K562 (cell line): ENCODE results near the gene ATRNL1. TPM values are rescaled to one million over a fixed set of nuclear protein-coding genes. Genes with fewer than 3 reads are reported as not detected.

Experiments used
- ATAC-seq: fragments of 200-7000 bp; cut with Tn5 transposase; 3 replicates; pipeline ENCODE4 v1.9.1; 2020; ENCODE audit warnings: moderate library complexity
- BruUV-seq: library from RNA; stranded (reverse); fragments of 400-500 nt; replicated peaks from 2 replicates; lab custom pipeline; 2021; lab: Mats Ljungman, UMichigan
- CTCF ChIA-PET: fragments of 300-600 bp; formaldehyde crosslinking; extraction: SDS; loops from one replicate; lab custom pipeline; 2021; ENCODE audit warnings: low intra/inter-chr PET ratio; lab: Yijun Ruan, JAX
- POLR2A ChIA-PET: fragments of 300-600, 350-650 bp; sonication (Branson Sonifier 250); formaldehyde crosslinking; extraction: SDS; loops from one replicate; lab custom pipeline; 2021; ENCODE audit warnings: antibody characterized with exemption, inconsistent platforms; lab: Yijun Ruan, JAX
- DNase-seq, 4 experiments: peaks; one replicate each; pipeline versions ENCODE4 v3.0.0 to v3.0.0-alpha.2; 2011 to 2018; ENCODE audit warnings: low spot score in 3 of 4, mixed read lengths in 3 of 4; ENCODE audit errors: extremely low read depth in 1 of 4
- FAIRE-seq: peaks from 2 replicates; lab custom pipeline; 2011; peaks lifted over from hg19 to GRCh38; lab: Jason Lieb, UNC
- H2AFZ ChIP-seq: 2 replicates; pipeline ENCODE4 v1.6.0; 2011; ENCODE audit warnings: low read depth, low read length, control low read depth, inconsistent platforms
- H3K27ac ChIP-seq: fragments of 200-600 bp; 3 replicates; pipeline ENCODE4 v1.8.0; 2011; ENCODE audit warnings: low read depth, mild to moderate bottlenecking, control low read depth, inconsistent platforms, low read length, moderate library complexity, mixed read lengths; ENCODE audit errors: extremely low read depth
- H3K27me3 ChIP-seq, 2 experiments: fragments of 300-600 bp in 1 of 2; 2 replicates in 1 of 2; 3 replicates in 1 of 2; pipeline versions ENCODE4 v1.6.0 to v1.8.0; 2011; ENCODE audit warnings: inconsistent platforms in 2 of 2, low read length in 2 of 2, mild to moderate bottlenecking in 1 of 2, mixed read lengths in 1 of 2, moderate library complexity in 1 of 2; ENCODE audit not compliant: control insufficient read depth in 2 of 2, insufficient read depth in 2 of 2
- H3K36me3 ChIP-seq: fragments of 300-600 bp; 3 replicates; pipeline ENCODE4 v1.8.0; 2011; ENCODE audit warnings: mild to moderate bottlenecking, low read length, inconsistent platforms; ENCODE audit not compliant: control insufficient read depth, insufficient read depth
- H3K4me1 ChIP-seq, 2 experiments: fragments of 200-600 bp in 1 of 2; replicated peaks in 1 of 2; 2 replicates in 1 of 2; 3 replicates in 1 of 2; pipeline versions ENCODE4 v1.5.1 to v1.8.0; 2011; ENCODE audit warnings: inconsistent platforms in 2 of 2, low read length in 2 of 2, mild to moderate bottlenecking in 1 of 2, mixed read lengths in 1 of 2, moderate library complexity in 1 of 2; ENCODE audit not compliant: control insufficient read depth in 2 of 2, insufficient read depth in 2 of 2
- H3K4me2 ChIP-seq: 2 replicates; pipeline ENCODE4 v1.6.1; 2011; ENCODE audit warnings: low read length, control low read depth, inconsistent platforms, mixed read lengths; ENCODE audit not compliant: insufficient read depth
- H3K4me3 ChIP-seq: fragments of 200-600 bp; sonication (generic), shearing (Covaris generic); 2 replicates; pipeline ENCODE4 v1.5.1; 2016; ENCODE audit warnings: control low read depth, inconsistent platforms
- H3K79me2 ChIP-seq: fragments of 200-600 bp; 3 replicates; pipeline ENCODE4 v1.8.0; 2011; ENCODE audit warnings: low read length, inconsistent platforms; ENCODE audit not compliant: control insufficient read depth, insufficient read depth
- H3K9ac ChIP-seq, 2 experiments: 2 replicates each; pipeline versions ENCODE4 v1.6.0 to v1.6.1; 2011; ENCODE audit warnings: low read depth in 2 of 2, low read length in 2 of 2, control low read depth in 1 of 2, inconsistent platforms in 1 of 2, mild to moderate bottlenecking in 1 of 2, mixed read lengths in 1 of 2; ENCODE audit not compliant: insufficient read depth in 1 of 2
- H3K9me1 ChIP-seq: one replicate; pipeline ENCODE4 v1.6.0; 2011; ENCODE audit warnings: inconsistent platforms, mild to moderate bottlenecking, low read length, moderate library complexity; ENCODE audit not compliant: control insufficient read depth, insufficient read depth
- H3K9me3 ChIP-seq: replicated peaks from 2 replicates; pipeline ENCODE4 v1.5.1; 2011; ENCODE audit warnings: low read depth, low read length, inconsistent platforms; ENCODE audit not compliant: control insufficient read depth, insufficient read depth
- H4K20me1 ChIP-seq: replicated peaks from 2 replicates; pipeline ENCODE4 v1.6.1; 2011; ENCODE audit warnings: low read length, inconsistent platforms, mixed read lengths; ENCODE audit not compliant: control insufficient read depth, insufficient read depth
- ERF ChIP-seq: fragments of 450-650 bp; formaldehyde crosslinking; IDR thresholded peaks from 2 replicates; pipeline ENCODE4 v1.4.0; 2020; ENCODE audit warnings: mild to moderate bottlenecking, mixed read lengths
- NCOA4 ChIP-seq: fragments of 450-650 bp; IDR thresholded peaks from 2 replicates; pipeline ENCODE4 v1.6.1; 2018; ENCODE audit warnings: mild to moderate bottlenecking; ENCODE audit not compliant: partially characterized antibody
- PHTF2 ChIP-seq: fragments of 250-450 bp; sonication (Bioruptor Pico); IDR thresholded peaks from 2 replicates; pipeline ENCODE4 v1.5.0; 2021; ENCODE audit warnings: mild to moderate bottlenecking
- SOX6 ChIP-seq: fragments of 450-650 bp; IDR thresholded peaks from 2 replicates; pipeline ENCODE4 v1.6.1; 2014; ENCODE audit warnings: mild to moderate bottlenecking
- TCFL5 ChIP-seq: fragments of 250-450 bp; sonication (Bioruptor Pico); conservative IDR thresholded peaks from 2 replicates; pipeline ENCODE4 v1.6.1; 2021; ENCODE audit warnings: mild to moderate bottlenecking, moderate library complexity, matching md5 sums
- ZC3H8 ChIP-seq: fragments of 450-650 bp; IDR thresholded peaks from 2 replicates; pipeline ENCODE4 v1.6.1; 2017
- ZNF830 ChIP-seq: fragments of 250-450 bp; sonication (Bioruptor Pico); IDR thresholded peaks from 2 replicates; pipeline ENCODE4 v1.5.0; 2021; ENCODE audit warnings: mild to moderate bottlenecking
- WGBS: fragments of 100-300 bp; shearing (Covaris generic); methylation state at CpG from one replicate; pipeline ENCODE4 v1.1.6; 2016; ENCODE audit warnings: low coverage, mixed read lengths; ENCODE audit not compliant: insufficient coverage; ENCODE audit errors: missing lambda C conversion rate; 5-methylcytosine and 5-hydroxymethylcytosine counted together
- in situ Hi-C: fragments of 300-500 bp; cut with MboI; formaldehyde crosslinking; loops from 4 replicates; pipeline ENCODE4 v1.15.0; 2018; ENCODE audit warnings: inconsistent platforms, mixed read lengths
- intact Hi-C: fragments of 100-400 bp; cut with micrococcal nuclease; formaldehyde crosslinking; loops from 2 replicates; pipeline ENCODE4 v1.14.2; 2022
- polyA plus RNA-seq, 8 experiments: library from polyadenylated mRNA; depleted of rRNA in 4 of 8; stranded (reverse) in 5 of 8; unstranded in 3 of 8; fragments of >200 nt; fragmentation: Nextera tagmentation in 2 of 8; fragmentation: Illumina TruSeq in 1 of 8; extraction: Ambion mirVana in 2 of 8; extraction: Trizol in 1 of 8; gene quantifications; 2 replicates each; pipeline versions ENCODE4 v1.2.1 to v1.2.3, GENCODE V29; 2011 to 2014; ENCODE audit warnings: inconsistent platforms in 1 of 8, missing spikeins in 1 of 8
- total RNA-seq, 7 experiments: library from RNA; depleted of rRNA in 6 of 7; stranded (reverse); fragments of >200 nt in 6 of 7; fragmentation: Illumina TruSeq in 2 of 7; extraction: Trizol in 2 of 7; gene quantifications; 2 replicates each; pipeline versions ENCODE4 v1.2.1 to v1.2.3, GENCODE V29; 2011 to 2021; ENCODE audit warnings: low replicate concordance in 1 of 7
- TF ChIP-seq, protein P1 (sequence below), 2 experiments: IDR thresholded peaks; 2 replicates each; pipeline ENCODE4 v1.6.1; 2012; ENCODE audit warnings: improper control_type of control experiment in 2 of 2, low read depth in 2 of 2, low read length in 2 of 2, borderline replicate concordance in 1 of 2

ATRNL1 gene
- total and polyA plus RNA-seq, 9 of the 15 experiments (the other 6 are each of a cell fraction or from before 2014, with no cell fraction given) = 0.18 TPM; not detected in 8

DNA sequence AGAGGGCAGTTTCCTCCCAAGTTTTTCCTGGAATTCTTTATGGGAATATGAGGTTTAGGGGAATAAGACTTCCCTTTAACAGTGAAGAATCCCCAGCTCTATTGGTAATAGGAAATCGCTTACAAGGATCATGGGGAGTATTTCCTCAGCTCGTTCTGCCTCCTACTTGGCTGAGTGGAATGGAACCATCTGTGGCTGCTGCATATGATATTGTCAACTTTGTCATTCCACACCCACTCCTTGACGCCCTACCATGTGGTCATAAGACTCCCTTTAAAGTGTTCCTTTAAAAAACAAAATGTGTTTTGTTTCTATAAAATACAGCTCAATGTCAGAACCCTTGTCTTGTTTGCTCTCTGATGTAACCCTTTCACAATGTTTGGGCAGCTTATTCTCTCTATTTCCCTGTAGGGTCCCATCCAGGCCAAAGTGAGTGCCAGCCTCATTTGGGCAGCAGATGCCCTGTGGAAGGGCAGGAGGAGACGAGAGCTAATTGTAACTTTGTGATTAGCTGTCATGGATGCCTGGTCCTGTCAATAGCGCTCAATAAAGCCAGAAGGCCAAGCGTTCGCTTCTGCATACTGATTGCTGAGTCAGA, 33.8 kb upstream of the ATRNL1 start:
- no peaks in the 10 kb centered on the region for H3K27me3 ChIP-seq
- ChIA-PET POLR2A (interaction anchor here (0.5 kb wide), 1 partner anchor 154 kb away, joined by 3 read pairs; no protein-coding TSS in a partner anchor), CTCF (no interaction called here)
- H3K79me2 ChIP-seq = no peaks in the 10 kb centered on the region
- no peak overlapping the region for H3K9ac ChIP-seq
- no peaks in the 10 kb centered on the region for H4K20me1 ChIP-seq
- H3K4me2 ChIP-seq = no peak overlapping the region
- no peaks in the 10 kb centered on the region for H3K4me1 ChIP-seq
- no peak overlapping the region for H3K4me3 ChIP-seq
- intact Hi-C loops = no loop called here
- no peaks in the 10 kb centered on the region for H3K36me3 ChIP-seq
- no peak overlapping the region for H2AFZ ChIP-seq
- no peak for FAIRE-seq
- no TSS peak for BruUV-seq
- 0% methylated on average over 7 of the region's 7 CpGs for WGBS
- H3K9me1 ChIP-seq = no peaks in the 10 kb centered on the region
- DNase-seq = no peak
- TF ChIP-seq PHTF2 (CRISPR knock-in tag) = no peak
- H3K9me3 ChIP-seq = no peaks in the 10 kb centered on the region
- in situ Hi-C loops = no loop called here
- no peak for ATAC-seq
- H3K27ac ChIP-seq = no peak overlapping the region

DNA sequence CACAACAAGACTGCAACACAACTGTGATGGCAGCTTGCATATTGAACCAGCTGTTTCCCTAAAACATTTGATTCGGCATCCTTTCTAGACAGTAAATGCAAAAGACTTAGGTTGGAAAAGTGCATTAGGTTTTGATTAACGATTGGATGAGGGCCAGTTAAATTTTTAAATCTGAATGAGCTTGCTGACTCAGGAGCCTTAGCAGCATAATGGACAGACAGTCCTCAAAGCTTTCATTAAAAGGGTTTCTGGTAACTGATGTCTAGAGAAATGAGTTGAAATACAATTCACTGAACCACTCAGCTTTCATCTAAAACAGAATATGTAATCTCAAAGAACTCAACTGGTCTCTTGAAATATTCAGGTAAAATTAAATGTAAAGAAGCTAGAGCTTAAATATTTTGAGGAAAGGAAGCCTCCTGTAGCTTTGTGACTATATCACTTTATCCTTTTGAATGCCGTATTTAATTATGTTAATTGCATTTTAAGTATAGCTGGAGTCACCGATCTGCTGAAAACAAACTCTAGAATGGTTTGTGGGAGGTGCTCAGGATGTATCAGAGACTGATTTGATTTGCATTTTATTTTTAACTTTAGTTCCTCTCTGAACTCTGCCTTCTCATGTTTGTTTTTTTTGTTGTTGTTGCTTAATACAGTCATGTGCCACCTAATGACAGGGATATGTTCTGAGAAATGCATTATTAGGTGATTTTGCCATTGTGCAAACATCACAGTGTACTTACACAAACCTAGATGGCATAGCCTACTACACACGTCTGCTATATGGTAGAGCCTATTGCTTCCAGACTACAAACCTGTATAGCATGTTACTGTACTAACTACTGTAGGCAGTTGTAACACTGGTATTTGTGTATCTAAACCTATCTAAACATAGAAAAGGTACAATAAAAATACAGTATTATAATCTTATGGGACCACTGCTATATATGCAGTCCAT, 29.2 kb upstream of the ATRNL1 start:
- in situ Hi-C loops (no loop called here), intact Hi-C loops (no loop called here)
- no peaks in the 10 kb centered on the region for H4K20me1 ChIP-seq
- no peak overlapping the region for H3K4me2 ChIP-seq
- H3K4me1 ChIP-seq = no peaks in the 10 kb centered on the region
- H3K79me2 ChIP-seq = no peaks in the 10 kb centered on the region
- no peaks in the 10 kb centered on the region for H3K9me1 ChIP-seq
- WGBS = 1% methylated on average over 5 of the region's 5 CpGs
- no peaks in the 10 kb centered on the region for H3K27me3 ChIP-seq
- ATAC-seq (no peak), DNase-seq (no peak), FAIRE-seq (no peak)
- no peak overlapping the region for H3K4me3 ChIP-seq
- no peak overlapping the region for H3K9ac ChIP-seq
- ChIA-PET CTCF (no interaction called here), POLR2A (interaction anchor here (0.6 kb wide), 1 partner anchor 272 kb away, joined by 3 read pairs; no protein-coding TSS in a partner anchor)
- no TSS peak for BruUV-seq
- H2AFZ ChIP-seq = no peak overlapping the region
- no peaks in the 10 kb centered on the region for H3K36me3 ChIP-seq
- no peak overlapping the region for H3K27ac ChIP-seq
- no peaks in the 10 kb centered on the region for H3K9me3 ChIP-seq
- TF ChIP-seq, protein P1, sequence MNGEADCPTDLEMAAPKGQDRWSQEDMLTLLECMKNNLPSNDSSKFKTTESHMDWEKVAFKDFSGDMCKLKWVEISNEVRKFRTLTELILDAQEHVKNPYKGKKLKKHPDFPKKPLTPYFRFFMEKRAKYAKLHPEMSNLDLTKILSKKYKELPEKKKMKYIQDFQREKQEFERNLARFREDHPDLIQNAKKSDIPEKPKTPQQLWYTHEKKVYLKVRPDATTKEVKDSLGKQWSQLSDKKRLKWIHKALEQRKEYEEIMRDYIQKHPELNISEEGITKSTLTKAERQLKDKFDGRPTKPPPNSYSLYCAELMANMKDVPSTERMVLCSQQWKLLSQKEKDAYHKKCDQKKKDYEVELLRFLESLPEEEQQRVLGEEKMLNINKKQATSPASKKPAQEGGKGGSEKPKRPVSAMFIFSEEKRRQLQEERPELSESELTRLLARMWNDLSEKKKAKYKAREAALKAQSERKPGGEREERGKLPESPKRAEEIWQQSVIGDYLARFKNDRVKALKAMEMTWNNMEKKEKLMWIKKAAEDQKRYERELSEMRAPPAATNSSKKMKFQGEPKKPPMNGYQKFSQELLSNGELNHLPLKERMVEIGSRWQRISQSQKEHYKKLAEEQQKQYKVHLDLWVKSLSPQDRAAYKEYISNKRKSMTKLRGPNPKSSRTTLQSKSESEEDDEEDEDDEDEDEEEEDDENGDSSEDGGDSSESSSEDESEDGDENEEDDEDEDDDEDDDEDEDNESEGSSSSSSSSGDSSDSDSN (IDR thresholded peaks at IDR 0.05; ENCODE audit: borderline replicate concordance in 1 of 2, low read depth in 2 of 2, low read length in 2 of 2) = no peak
- TF ChIP-seq ZC3H8 (no peak), SOX6 (no peak), TCFL5 (CRISPR knock-in tag) (no peak), NCOA4 (no peak), ERF (CRISPR knock-in tag) (no peak), ZNF830 (CRISPR knock-in tag) (no peak)
